K562 treated with DMSO at 1 percent for 12 hours (cell line): ENCODE results near the gene ANK2. TPM values are rescaled to one million over a fixed set of nuclear protein-coding genes. Genes with fewer than 3 reads are reported as not detected.

Source experiments
- total RNA-seq: library from RNA; unstranded; fragments of 300-600 nt; gene quantifications from 2 replicates; pipeline ENCODE4 v1.2.3, GENCODE V29; 2022; ENCODE audit not compliant: insufficient read depth

Gene ANK2
- not detected in 2 replicates for total RNA-seq

DNA sequence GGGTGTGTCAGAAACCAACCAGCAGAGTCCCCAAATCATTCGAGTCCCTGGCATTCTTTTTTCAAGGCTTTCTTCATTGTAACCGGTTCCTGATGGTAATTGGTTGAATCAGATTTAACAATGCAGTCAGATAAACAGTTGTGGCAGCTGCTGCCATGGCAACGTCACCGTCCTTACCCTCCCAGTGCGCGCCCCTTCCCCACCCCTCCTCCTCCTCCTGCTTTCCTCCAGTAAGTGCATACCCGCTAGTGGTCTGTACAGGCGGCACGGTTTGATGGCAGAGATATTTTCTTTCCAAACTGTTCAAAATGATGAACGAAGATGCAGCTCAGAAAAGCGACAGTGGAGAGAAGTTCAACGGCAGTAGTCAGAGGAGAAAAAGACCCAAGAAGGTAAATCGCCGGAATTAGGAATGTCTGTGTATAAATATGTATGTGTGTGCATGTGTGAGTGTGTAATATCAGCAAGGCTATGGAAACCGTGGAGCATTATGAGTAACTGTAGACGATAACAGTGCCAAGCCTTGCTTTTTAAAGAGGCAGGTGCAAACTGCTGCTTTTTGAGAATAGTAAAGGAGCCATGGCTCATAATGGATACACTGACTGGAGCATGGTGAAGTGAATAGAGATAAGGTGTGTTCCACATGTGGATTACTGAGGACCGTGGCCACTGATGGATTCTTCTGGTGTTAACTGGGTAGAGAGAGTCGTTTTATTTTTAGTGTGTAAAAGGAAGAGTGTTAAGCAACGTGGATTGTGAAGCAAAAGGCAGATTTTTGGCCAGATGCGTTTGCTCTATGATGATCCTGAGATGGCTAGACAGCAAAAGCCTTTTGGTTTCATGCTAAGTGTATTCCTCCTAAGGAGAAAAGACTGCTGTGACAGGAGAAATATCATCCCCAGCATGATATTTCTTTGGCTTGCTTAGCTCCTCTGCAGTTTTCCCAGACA, at the start of gene ANK2:
TSS of gene ANK2 (plus strand) at position 233 of the 950 bp plus-strand sequence. CDS start at position 309, 76 bp downstream.

